H9 (cell line): Measurements from ENCODE around the gene OR10J5. TPM values are rescaled to one million over a fixed set of nuclear protein-coding genes. Genes with fewer than 3 reads are reported as not detected.

Experiments
- DNase-seq: peaks from one replicate; pipeline ENCODE4 v3.0.0-alpha.2; 2017
- H2AFZ ChIP-seq: one replicate; pipeline ENCODE4 v1.6.1; 2013; ENCODE audit warnings: mild to moderate bottlenecking, low read length, control low read depth, moderate library complexity
- H2AK5ac ChIP-seq: 2 replicates; pipeline ENCODE4 v1.6.1; 2013; ENCODE audit warnings: low read length, control low read depth, mixed read lengths; ENCODE audit not compliant: insufficient read length
- H2BK120ac ChIP-seq: one replicate; pipeline ENCODE4 v1.6.1; 2013; ENCODE audit warnings: low read depth, mild to moderate bottlenecking, low read length, control low read depth, inconsistent platforms; ENCODE audit not compliant: poor library complexity, severe bottlenecking
- H2BK12ac ChIP-seq: 2 replicates; pipeline ENCODE4 v1.6.1; 2013; ENCODE audit warnings: low read length, control low read depth, mixed read lengths, low read depth; ENCODE audit not compliant: insufficient read length
- H2BK15ac ChIP-seq: 2 replicates; pipeline ENCODE4 v1.6.1; 2013; ENCODE audit warnings: low read depth, low read length, control low read depth
- H2BK20ac ChIP-seq: one replicate; pipeline ENCODE4 v1.6.1; 2013; ENCODE audit warnings: low read depth, mild to moderate bottlenecking, low read length, control low read depth, inconsistent platforms; ENCODE audit not compliant: poor library complexity, severe bottlenecking
- H2BK5ac ChIP-seq: 2 replicates; pipeline ENCODE4 v1.6.1; 2013; ENCODE audit warnings: low read length, control low read depth, mixed read lengths; ENCODE audit not compliant: insufficient read length
- H3K14ac ChIP-seq: 2 replicates; pipeline ENCODE4 v1.6.1; 2013; ENCODE audit warnings: low read length, control low read depth; ENCODE audit not compliant: insufficient read depth
- H3K18ac ChIP-seq: 2 replicates; pipeline ENCODE4 v1.6.1; 2013; ENCODE audit warnings: low read depth, mild to moderate bottlenecking, mixed read lengths, low read length, control low read depth; ENCODE audit not compliant: insufficient read length
- H3K23ac ChIP-seq: 2 replicates; pipeline ENCODE4 v1.6.1; 2013; ENCODE audit warnings: low read length, control low read depth, mixed read lengths, low read depth; ENCODE audit not compliant: insufficient read length
- H3K23me2 ChIP-seq: 2 replicates; pipeline ENCODE4 v1.6.1; 2013; ENCODE audit warnings: low read depth, mild to moderate bottlenecking, mixed read lengths, low read length, control low read depth; ENCODE audit not compliant: insufficient read length, poor library complexity, severe bottlenecking
- H3K27ac ChIP-seq: 2 replicates; pipeline ENCODE4 v1.5.1; 2013; ENCODE audit warnings: low read length, control low read depth, mixed read lengths, low read depth; ENCODE audit not compliant: insufficient read length
- H3K27me3 ChIP-seq: 2 replicates; pipeline ENCODE4 v1.6.1; 2013; ENCODE audit warnings: low read length, control low read depth, inconsistent platforms; ENCODE audit not compliant: insufficient read depth
- H3K4ac ChIP-seq: 2 replicates; pipeline ENCODE4 v1.6.1; 2013; ENCODE audit warnings: low read depth, mild to moderate bottlenecking, control low read depth, inconsistent platforms, low read length, moderate library complexity
- H3K4me1 ChIP-seq: 2 replicates; pipeline ENCODE4 v1.6.1; 2013; ENCODE audit warnings: low read length, control low read depth, inconsistent platforms; ENCODE audit not compliant: insufficient read depth
- H3K4me2 ChIP-seq: 2 replicates; pipeline ENCODE4 v1.6.1; 2013; ENCODE audit warnings: low read length, control low read depth, mixed read lengths; ENCODE audit not compliant: insufficient read length, insufficient read depth
- H3K56ac ChIP-seq: 2 replicates; pipeline ENCODE4 v1.6.1; 2013; ENCODE audit warnings: low read depth, mild to moderate bottlenecking, mixed read lengths, low read length, control low read depth; ENCODE audit not compliant: insufficient read length
- H3K79me1 ChIP-seq: 2 replicates; pipeline ENCODE4 v1.6.1; 2013; ENCODE audit warnings: low read depth, mild to moderate bottlenecking, moderate library complexity, low read length, control low read depth, inconsistent platforms; ENCODE audit not compliant: insufficient read depth, poor library complexity, severe bottlenecking
- H3K79me2 ChIP-seq: 2 replicates; pipeline ENCODE4 v1.6.1; 2013; ENCODE audit warnings: low read length, control low read depth, inconsistent platforms; ENCODE audit not compliant: insufficient read depth
- H3K9ac ChIP-seq: 2 replicates; pipeline ENCODE4 v1.6.1; 2013; ENCODE audit warnings: low read length, control low read depth, mixed read lengths; ENCODE audit not compliant: insufficient read length; ENCODE audit errors: extremely low read depth
- H3K9me3 ChIP-seq: one replicate; pipeline ENCODE4 v1.6.1; 2013; ENCODE audit warnings: low read depth, low read length, inconsistent platforms; ENCODE audit not compliant: control insufficient read depth
- H3T11ph ChIP-seq: one replicate; pipeline ENCODE4 v1.6.1; 2013; ENCODE audit warnings: mild to moderate bottlenecking, low read length, control low read depth, inconsistent platforms
- H4K20me1 ChIP-seq: one replicate; pipeline ENCODE4 v1.6.1; 2013; ENCODE audit not compliant: control insufficient read depth, insufficient read length, insufficient read depth
- H4K5ac ChIP-seq: 2 replicates; pipeline ENCODE4 v1.6.1; 2013; ENCODE audit warnings: low read depth, mild to moderate bottlenecking, mixed read lengths, low read length, control low read depth; ENCODE audit not compliant: insufficient read length
- H4K8ac ChIP-seq: replicated peaks from 2 replicates; pipeline ENCODE4 v1.6.1; 2013; ENCODE audit warnings: low read length, control low read depth, mixed read lengths, low read depth; ENCODE audit not compliant: insufficient read length
- H4K91ac ChIP-seq: 2 replicates; pipeline ENCODE4 v1.6.1; 2013; ENCODE audit warnings: low read depth, mild to moderate bottlenecking, moderate library complexity, mixed read lengths, low read length, control low read depth; ENCODE audit not compliant: insufficient read length
- H3K27ac Mint-ChIP-seq, 3 experiments: 2 replicates in 2 of 3; 3 replicates in 1 of 3; pipeline ENCODE4 v1.8.0; 2020 to 2021; ENCODE audit warnings: mixed read lengths in 3 of 3, mild to moderate bottlenecking in 1 of 3, moderate library complexity in 1 of 3
- H3K27me3 Mint-ChIP-seq: 2 replicates; pipeline ENCODE4 v1.8.0; 2021; ENCODE audit warnings: low read depth, mild to moderate bottlenecking, moderate library complexity, mixed read lengths
- H3K36me3 Mint-ChIP-seq, 3 experiments: 2 replicates in 2 of 3; 3 replicates in 1 of 3; pipeline ENCODE4 v1.8.0; 2020 to 2021; ENCODE audit warnings: low read depth in 3 of 3, mixed read lengths in 3 of 3; ENCODE audit not compliant: insufficient read depth in 1 of 3
- H3K4me1 Mint-ChIP-seq, 2 experiments: 2 replicates each; pipeline ENCODE4 v1.8.0; 2020; ENCODE audit warnings: mixed read lengths in 2 of 2
- H3K4me3 Mint-ChIP-seq, 2 experiments: 2 replicates in 1 of 2; 3 replicates in 1 of 2; pipeline ENCODE4 v1.8.0; 2020 to 2021; ENCODE audit warnings: mild to moderate bottlenecking in 2 of 2, mixed read lengths in 2 of 2, moderate library complexity in 1 of 2
- H3K9me3 Mint-ChIP-seq, 2 experiments: 2 replicates in 1 of 2; 3 replicates in 1 of 2; pipeline ENCODE4 v1.8.0; 2020; ENCODE audit warnings: mild to moderate bottlenecking in 2 of 2, mixed read lengths in 2 of 2, moderate library complexity in 1 of 2
- CTCF ChIP-seq: fragments of 200-600 bp; sonication (generic); conservative IDR thresholded peaks from 3 replicates; pipeline ENCODE4 v1.8.0; 2021; ENCODE audit warnings: antibody characterized with exemption, mild to moderate bottlenecking
- total RNA-seq: library from RNA; stranded (reverse); gene quantifications from 2 replicates; pipeline ENCODE4 v1.2.1, GENCODE V29; 2021

OR10J5 gene
- total RNA-seq, 1 experiment from 2014 or later, result not detected

GRCh38 chr1:159505676-159506075, 30.1 kb downstream of the OR10J5 start:
- H3K23ac ChIP-seq, result no peak overlapping the region
- H3K9me3 ChIP-seq, result no peaks in the 10 kb centered on the region
- H4K8ac ChIP-seq, result no peak overlapping the region
- H3K56ac ChIP-seq, result no peak overlapping the region
- H3K14ac ChIP-seq, result no peak overlapping the region
- H3K4me1 Mint-ChIP-seq, result no peaks in the 10 kb centered on the region
- no peak overlapping the region for H3K27ac Mint-ChIP-seq
- H3K4ac ChIP-seq, result no peak overlapping the region
- H3K9ac ChIP-seq, result no peak overlapping the region
- no peak overlapping the region for H2BK20ac ChIP-seq
- H3T11ph ChIP-seq, result no peak overlapping the region
- no peak overlapping the region for H2AK5ac ChIP-seq
- no peak overlapping the region for H2BK12ac ChIP-seq
- H3K18ac ChIP-seq, result no peak overlapping the region
- H2BK5ac ChIP-seq, result no peak overlapping the region
- H3K79me2 ChIP-seq, result no peaks in the 10 kb centered on the region
- no peaks in the 10 kb centered on the region for H3K27me3 ChIP-seq
- H2BK120ac ChIP-seq, result no peak overlapping the region
- H3K79me1 ChIP-seq, result no peaks in the 10 kb centered on the region
- H3K4me1 ChIP-seq, result no peaks in the 10 kb centered on the region
- no peak for TF ChIP-seq CTCF
- no peak for DNase-seq
- H4K20me1 ChIP-seq, result no peaks in the 10 kb centered on the region
- peaks cover 0 to 28% (median 0%) of the 10 kb centered on the region in 3 experiments; a peak in 2 of 7 replicates for H3K36me3 Mint-ChIP-seq
- H3K27ac ChIP-seq, result no peak overlapping the region
- no peak overlapping the region for H4K91ac ChIP-seq
- H3K4me3 Mint-ChIP-seq, result no peak overlapping the region
- H3K9me3 Mint-ChIP-seq, result peaks cover 10 to 57% of the 10 kb centered on the region in 2 experiments
- no peaks in the 10 kb centered on the region for H3K23me2 ChIP-seq
- H3K4me2 ChIP-seq, result no peak overlapping the region
- H3K27me3 Mint-ChIP-seq, result no peaks in the 10 kb centered on the region; the same call in 1 of the 2 replicates
- H4K5ac ChIP-seq, result no peak overlapping the region
- no peak overlapping the region for H2AFZ ChIP-seq
- H2BK15ac ChIP-seq, result no peak overlapping the region
